Stimulated activated CD4-positive, alpha-beta T cell treated with anti-CD3 and anti-CD28 coated beads, Interleukin-2, amount 100 ng/mL, for 48 hours (primary cell): ENCODE data around the gene PPFIA4.

ENCODE experiments used
- DNase-seq, 2 donors: peaks; one replicate each; pipeline ENCODE4 v3.0.0-alpha.2; 2020

PPFIA4 gene

DNA sequence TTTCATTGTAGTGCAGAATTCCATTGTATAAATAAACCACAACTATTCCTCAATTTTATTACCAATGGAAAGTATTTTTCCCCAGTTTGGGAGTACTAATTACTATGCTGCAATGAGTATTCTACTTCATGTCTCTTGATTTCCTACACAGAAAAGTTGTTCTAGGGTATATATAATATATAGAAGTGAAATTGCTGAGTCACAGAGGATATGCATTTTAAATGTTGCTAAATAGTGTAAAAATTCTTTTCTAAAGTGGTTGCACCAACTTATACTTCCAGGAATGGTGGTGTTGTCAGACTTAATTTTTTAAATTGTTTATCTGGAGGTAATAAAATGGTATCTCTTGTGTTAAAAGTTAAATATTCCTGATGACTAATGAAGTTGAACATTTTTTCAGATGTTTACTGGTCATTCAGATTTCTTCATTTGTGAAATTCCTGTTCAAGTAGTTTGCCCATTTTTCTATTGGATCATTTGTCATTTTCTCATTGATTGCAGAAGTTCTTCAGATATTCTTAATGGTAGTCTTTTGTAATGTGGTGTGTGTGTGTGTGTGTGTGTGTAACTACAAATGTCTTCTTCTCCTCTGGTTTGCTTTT, 78.6 kb downstream of the PPFIA4 start:
- DNase-seq, result no peak

DNA sequence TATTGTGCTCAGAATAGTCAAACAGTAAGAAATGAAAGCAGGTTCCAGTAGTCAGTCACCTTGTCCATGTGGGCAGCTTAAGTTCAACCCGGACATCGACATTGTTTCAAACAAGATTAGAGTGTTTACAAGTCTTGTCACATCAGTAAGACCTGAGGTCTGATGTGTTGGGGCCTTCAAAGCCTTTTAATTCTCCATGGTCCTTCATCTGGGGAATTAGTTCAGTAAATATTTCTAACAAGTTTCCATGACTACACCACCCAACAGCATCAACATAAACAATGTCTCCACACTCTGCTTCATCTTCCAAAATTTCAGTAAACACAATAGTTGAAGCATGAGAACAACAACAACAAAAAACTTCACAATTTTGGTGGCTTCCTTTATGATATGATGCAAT, 86.2 kb downstream of the PPFIA4 start:
- DNase-seq, result no peak

DNA sequence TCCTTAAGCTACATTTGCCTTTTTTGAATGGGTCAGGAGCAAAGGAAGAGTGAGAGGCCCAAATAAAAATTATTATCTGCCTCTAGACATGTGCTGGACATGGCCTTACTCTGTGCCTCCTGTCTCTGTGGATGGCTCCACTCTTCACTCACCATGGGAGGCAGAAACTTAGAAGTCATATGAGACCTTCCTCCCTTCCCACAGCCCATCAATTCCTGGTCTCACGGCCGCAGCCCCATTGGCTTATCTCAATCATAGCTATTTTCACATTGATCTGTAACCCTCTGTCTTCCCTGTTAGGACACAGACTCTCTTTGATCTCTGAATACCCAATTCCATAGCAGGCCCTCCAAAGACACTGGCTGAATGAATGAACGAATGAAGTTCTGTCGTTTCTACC, 87.0 kb downstream of the PPFIA4 start:
- no peak for DNase-seq

DNA sequence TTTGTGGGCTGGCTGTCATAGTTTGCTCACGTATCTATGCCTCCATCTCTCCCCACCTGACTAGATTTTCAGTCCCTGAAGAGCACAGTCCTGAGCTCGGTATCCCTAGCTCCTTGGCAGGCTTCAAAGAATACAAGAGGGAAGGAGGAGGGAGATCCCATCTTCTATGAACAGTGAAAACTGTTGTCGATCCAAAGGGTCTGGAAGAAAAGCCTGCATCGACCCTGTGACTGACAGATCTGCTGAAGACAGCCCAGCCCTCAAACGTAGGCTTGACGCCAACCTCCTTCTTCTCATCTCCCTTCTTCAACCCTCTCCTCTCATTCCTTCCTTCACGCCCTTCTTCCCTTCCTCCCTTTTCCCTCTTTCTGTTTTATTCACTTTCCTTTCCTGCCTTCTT, 87.9 kb downstream of the PPFIA4 start:
- no peak for DNase-seq

DNA sequence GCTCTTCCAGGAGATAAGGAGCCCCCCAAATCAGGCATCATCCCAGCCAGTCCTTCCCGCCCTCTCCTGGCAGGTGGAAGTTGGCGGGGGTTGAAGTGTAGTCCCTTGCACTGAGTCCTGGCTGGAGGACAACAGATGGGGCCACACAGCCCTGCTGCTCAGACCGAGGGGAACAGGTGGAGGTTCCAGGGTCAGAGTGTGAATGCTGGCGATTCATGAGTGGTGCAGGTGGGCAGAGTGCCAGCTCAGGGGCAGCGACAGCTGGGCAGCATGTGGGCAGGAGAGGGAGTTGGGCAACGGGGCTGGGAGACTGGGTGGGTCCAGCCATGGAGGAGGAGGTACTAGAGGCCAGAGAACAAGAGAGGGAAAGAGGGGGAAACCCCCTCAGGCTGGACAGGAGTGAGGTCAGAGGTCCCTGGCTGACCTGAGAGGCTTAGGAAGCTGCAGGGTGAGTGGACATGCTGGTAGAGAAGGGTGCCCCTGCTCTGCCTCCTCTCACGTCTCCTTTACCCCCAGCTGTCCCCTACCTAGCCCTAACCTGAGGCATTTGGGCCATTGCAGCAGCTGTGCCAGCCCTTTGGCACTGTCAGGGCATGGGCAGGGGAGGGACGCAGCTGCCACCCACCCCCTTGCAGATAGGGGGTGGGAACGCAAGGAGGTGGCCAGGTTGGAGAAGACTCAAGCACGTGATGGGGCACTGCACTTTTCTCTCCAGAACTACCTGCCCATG, 90.0 kb downstream of the PPFIA4 start:
- DNase-seq, result no peak

DNA sequence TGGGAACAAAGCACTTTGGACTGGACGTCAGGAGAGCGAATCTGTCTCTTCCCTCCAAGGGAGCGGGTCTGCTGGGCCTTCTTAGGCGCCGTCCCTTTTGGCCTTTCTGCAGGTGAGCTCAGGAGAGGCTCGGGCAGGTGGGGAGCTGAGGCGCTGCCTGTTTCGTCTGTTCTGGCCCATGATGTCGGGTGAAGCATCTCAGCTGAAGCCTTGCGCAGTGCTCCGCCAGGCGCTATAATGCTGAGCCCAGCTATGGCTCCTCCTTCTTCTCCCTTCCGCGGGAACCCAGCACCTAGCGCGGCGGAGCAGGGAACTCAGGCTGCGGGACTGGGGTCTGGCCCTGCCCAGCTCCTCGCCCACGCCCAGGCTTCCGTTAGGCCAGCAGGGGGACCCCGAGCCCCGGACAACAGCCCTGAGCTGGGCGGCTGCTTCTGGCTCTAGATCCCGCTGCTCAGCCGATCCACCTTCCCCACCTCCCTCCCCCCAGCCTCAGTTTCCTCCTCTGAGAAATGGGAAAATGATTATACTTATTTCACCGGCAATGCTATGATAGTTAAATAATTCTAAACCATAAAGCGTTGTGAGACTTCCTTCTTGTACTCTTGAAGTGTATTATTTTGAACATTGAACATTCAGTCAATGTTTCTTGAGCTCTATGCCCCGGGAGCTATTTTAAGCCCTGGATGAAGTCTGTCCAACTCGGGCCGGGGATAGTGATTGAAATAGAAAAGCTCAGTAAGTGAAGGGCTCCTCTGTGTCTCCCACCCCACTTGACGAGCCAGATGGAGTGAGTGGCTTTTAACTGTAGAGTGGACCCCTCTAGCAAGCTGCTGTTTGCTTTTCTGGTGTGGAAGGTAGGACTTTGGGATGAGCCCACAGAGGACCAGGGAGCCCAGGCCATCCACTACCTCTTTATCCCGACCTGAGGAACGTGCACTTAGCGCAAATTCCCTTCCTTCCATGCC, 91.6 kb downstream of the PPFIA4 start:
- peak; percentile 25 to 37 for DNase-seq

DNA sequence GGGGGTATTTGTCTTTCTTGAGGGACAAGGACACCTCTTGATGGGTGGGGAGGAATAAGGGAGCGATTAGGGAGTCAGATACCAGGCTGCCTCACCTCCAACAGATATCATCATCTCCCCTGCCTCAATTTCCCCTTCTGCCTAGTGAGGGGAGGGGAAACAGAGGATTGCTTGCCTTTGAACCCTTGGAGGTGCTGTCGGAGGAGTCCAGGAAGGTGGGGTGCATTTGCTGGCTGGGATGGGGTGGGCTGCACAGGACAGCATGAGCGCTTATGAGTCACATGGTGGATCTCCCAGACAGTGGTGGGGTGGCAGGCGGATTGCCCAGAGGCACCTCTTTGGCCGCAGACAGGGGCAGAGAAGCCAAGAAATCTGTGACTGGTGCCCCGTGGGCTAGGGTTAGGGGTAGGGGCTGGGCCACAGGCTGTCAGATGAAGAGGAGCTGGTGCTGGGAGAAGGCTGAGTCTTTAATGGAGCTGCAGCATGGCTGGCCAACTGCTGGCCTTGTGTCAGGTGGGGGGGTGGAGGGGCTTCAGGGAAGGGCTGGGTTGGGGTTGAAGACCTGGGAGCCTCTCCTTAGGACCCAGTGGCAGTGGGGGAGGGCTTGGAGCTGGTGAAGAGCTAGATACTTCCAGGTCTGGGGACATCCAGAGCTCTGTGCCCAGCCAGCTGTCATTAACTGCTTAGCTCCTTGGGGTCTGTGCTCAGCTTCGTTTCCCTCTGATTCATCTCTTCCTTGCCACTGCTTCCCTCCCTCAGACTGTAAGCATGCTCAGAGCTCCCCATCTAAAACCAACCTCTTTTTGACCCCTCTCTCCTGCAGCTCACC, 94.2 kb downstream of the PPFIA4 start:
- DNase-seq, result no peak

DNA sequence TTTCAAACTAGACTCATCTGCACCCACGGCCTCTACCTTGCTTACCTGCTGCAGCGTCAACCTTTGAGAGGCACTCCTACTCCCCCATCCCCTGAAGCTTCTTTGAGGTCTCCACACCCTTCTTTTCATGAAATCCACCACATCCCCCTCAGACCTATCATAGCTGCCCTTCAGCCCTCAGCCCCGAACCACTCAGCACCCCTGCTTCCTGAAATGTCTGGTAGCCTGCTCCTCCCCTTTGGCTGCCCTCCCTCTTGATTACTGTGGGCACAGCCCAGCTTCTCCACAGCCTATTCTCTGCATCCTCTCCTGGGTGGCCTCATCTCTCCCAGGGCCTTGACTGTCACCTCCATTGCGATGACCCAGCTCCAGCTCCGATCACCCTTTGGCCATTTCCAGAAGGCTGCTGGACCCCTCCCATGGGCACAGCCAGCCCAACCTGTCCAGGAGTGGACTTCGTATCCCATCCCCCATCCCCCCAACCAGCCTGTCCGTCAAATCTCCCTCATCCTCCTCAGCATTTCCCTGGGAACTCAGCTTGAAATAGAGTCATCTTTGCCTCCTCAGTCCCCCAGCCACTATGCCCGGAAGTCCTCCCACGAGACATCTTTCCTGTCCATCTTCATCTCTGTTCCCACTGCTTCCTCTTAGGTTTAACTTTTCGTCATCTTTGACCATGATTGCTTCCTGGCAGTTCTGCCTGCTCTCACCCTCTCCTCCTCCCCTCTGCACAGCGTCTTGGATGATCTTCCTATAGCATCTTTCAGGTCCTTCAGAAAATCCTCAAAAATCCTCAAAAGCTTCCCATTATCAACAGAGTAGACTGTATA, 95.1 kb downstream of the PPFIA4 start:
- DNase-seq, result no peak

DNA sequence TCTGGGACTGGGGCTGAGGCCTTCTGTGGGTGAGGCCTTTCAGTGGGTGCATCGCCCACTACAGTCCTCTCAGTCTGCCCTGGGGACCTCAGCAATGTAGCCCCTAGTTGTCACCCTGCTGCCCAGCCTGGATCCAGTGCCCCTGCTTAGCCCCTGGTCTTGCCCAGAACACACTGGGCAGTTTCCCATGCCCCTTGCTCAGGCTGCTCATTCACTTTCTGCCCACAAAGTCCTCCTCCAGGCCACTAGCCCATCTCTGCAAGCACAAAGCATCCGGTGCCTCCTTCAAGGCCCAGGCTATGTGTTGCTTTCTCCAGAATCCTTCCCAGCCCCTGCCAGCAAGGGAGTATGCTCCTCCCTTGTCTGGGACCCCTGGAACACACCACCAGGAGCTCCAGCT, 95.9 kb downstream of the PPFIA4 start:
- DNase-seq, result no peak

DNA sequence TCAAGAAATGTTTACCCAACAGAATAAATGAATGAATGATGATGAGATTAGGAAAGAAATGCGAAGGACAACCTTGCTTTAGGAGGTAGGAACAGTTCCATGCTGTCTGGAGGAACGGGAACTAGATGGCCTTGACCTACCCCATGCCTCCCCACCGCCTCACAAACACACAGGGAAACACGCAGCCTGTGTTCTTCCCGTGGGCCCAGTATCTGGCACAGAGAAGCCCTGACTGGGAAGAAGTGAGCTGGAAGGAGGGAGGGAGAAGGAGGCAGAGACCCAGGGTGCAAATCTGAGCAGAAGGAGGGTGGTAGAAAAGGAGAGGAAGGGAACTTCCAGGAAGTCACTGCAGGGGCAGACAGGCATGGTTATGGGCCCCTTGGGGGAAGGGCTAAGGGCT, 97.7 kb downstream of the PPFIA4 start:
- no peak for DNase-seq

DNA sequence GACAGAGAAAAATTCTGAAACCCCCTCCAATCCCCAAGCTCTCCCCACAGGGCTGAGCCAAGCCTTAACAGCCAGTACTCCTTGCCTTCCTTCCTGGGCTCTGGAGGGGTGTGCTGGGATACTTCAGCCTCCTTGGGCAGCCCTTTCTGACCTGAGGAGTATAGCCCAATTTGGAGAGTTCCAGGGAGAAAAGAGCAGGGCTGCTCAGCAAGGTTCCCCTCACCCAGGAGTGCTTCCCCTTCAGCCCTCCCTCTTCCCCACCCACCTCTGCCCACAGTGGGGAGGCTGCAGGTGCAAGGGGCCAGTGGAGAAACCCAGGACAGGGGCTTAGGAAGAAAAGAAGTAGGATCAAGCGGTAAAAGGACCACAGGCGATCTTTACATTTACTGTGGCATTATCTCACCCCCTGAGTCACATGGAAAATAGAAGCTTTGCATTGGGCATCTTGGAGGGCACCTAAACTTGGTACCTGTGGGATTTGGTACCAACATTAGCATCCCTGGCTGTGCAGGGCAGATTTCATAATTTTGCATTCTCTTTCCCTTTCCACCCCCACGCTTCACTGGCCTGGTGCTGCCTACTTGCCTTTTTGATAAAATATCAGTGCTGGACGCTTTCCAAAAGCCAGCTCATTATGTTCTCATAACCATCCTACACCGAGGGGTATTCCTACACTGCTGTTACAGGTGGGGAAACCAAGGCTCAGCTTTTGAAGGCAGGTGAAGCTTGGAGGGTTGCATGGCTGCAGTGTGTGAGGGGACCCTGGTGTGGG, 98.4 kb downstream of the PPFIA4 start:
- no peak for DNase-seq

DNA sequence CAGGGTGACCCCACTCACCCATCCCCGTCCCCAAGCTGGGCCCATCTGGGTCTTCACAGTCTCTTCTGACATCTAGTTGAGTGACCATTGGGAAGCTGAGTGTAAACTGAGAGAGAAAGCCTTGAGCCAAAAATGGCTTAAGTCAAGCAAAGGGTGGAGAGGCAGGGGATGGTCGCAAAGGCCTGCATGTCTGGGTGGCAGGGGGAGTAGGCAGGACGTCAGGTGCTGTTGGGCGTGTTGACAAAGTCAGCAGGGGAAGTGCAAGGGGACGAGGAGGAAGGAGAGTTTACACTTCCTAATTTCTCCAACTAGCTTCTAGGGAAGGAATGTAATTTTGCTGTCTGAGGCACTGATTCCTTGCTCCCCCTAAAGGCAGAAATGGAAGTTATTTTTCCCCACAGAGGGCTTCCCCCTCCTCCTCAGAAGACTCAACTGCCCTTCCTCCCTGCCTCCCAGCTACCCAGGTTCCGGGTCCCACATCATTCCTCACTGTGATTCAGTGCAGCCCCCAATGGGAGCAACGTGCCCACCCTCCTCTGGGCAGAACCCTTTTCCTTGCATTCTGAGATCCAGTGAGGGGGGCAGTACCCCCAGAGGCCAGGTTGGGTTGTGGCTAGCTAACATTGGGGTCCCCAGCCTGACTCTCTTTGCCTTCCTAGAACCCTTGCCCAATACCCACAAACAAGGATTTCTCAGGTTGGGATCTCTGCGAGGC, 100.0 kb downstream of the PPFIA4 start:
- no peak for DNase-seq

DNA sequence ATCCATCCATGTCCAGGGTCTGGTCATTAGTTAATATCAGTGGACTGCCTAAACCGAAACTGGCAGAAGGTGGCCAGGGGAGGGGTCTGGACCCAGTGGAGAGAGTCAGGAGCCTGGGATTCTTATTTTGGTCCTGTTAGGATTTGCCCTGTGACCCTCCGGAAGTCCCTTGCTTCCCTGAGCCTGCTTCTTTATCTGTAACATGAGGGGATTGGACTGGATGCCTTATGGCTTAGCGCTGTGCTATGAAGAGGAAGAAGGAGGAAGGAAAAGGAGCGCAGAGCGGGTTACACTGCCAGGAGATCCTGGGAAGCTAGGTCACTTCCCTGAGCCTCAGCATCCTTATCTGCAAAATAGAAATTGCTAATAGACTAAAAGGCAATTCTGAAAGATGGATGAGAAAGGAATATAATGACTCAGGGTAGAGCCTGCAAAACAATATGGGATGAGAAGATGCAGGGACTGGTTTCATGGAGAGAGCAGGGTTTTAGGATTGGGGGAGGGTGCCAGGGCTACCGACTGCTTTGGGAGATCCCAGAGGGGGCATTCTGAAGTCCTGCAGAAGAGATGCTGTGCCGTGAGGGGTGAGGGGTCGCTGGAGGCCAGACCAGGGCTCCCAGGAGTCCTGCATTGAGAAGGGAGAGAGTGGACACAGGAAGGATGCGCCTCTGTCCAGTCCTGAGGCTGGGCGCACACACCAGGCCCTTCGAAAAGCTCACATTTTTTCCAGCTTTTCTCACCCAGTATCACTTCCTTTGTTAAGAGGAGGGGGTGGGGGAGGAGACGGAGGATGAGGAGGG, 100.8 kb downstream of the PPFIA4 start:
- DNase-seq, result no peak

DNA sequence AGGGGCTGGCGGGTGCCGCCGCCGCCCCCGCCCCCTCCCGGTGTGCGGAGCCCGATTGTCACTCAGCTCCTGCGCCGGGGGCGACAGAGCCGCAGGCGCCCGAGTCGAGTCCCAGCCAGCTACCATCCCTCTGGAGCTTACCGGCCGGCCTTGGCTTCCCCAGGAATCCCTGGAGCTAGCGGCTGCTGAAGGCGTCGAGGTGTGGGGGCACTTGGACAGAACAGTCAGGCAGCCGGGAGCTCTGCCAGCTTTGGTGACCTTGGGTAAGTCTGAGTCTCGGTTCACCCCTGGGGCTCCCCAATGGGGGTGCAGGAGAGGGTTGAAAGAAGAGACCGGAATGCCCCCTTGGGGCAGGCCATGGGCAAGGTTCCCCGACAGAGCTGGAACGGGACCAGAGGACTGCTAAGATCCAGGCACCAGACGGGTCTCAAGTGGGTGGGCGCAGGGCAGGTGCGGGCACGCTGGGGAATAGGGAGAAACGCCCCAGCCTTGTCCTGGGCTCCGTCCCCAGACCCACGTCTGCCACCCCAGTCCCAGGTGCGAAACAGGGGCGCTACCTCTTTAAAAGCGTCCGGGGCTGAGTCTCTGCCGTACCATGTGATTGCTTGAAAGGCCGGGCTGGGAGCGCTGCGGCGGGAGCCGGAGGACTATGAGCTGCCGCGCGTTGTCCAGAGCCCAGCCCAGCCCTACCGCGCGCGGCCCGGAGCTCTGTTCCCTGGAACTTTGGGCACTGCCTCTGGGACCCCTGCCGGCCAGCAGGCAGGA, 101.6 kb downstream of the PPFIA4 start, which contains the start of gene ADORA1:
ADORA1 (plus strand) TSS at position 61 of the 765 bp plus-strand sequence. CDS start 1,116 bp downstream, outside the sequence.
- no peak for DNase-seq

DNA sequence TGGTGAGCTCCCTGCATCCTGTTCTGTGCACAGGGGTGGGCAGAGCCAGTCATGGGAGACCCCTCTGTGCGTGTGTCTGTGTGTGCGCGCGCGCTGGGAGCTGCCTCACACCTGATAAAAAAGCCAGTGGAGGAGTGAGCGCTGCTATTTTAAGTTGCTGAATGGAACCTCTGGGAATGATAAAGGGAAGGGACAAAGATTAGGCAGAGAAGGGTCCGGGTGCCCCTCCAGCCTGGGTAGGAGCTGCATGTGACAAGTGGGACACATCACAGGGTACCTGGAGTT, 102.1 kb downstream of the PPFIA4 start:
- DNase-seq, result no peak
